Stimulated activated CD8-positive, alpha-beta memory T cell treated with anti-CD3 and anti-CD28 coated beads, Interleukin-2, amount 100 ng/mL, for 1 hour (primary cell): ENCODE results near the gene PTN.

Experiments
- DNase-seq, 2 donors: peaks; one replicate each; pipeline ENCODE4 v3.0.0-alpha.2; 2020; ENCODE audit warnings: low read depth in 2 of 2

The PTN gene, protein sequence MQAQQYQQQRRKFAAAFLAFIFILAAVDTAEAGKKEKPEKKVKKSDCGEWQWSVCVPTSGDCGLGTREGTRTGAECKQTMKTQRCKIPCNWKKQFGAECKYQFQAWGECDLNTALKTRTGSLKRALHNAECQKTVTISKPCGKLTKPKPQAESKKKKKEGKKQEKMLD

DNA sequence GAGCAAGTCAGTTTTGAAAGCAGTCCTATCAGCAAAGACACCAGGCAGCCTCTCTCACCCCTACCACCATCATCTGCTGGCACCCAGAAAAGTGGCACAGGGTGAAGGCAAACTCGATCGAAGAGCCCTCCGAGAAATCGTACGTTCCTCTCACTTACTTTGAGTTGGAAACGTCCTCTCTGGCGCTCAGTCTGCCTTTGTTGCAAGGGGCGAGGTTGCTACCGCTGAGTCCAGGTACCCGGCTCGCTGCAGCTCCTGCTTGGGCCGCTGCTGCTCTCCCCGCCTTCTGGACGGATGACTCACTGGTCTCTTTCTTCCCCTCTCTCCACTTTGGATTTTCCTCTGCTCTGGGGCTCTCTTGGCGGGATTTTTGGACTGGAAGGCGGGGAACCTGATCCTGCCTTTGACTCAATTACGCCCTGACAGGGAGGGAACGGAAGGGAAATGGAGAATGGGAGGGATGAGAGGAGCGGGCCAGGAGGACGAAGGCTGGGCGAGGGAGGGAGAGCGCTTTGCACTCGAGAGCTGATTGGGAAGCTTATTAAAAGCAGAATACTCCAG, at the start of gene PTN:
TSS of gene PTN (minus strand) at position 453 of the 561 bp plus-strand sequence. CDS start 88,760 bp downstream, outside the sequence.
- DNase-seq = no peak

- DNase-seq = no peak
These were observed 46.5 kb upstream of the PTN start for GRCh38 chr7:137390076-137390475.

- no peak for DNase-seq
These were observed 45.4 kb upstream of the PTN start for GRCh38 chr7:137388916-137389315.

DNA sequence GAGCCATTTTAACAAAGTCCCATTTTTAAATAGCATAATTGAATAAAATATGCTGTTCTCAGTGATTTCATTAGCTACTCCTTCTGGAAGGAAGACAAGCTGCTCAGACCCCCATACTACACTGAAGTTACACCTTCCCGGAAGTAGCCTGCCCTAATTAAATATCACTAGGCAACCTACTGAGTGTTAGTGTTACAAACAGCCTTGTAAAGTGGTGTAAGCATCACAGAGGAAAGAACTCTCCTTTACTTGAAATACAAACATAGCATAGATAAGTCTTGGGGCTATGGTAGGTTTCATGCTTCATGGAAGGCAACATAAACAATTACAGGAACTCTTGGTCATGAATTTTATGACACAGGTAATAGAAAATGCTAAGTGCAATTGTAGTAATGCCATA, 43.4 kb upstream of the PTN start:
- no peak for DNase-seq

DNA sequence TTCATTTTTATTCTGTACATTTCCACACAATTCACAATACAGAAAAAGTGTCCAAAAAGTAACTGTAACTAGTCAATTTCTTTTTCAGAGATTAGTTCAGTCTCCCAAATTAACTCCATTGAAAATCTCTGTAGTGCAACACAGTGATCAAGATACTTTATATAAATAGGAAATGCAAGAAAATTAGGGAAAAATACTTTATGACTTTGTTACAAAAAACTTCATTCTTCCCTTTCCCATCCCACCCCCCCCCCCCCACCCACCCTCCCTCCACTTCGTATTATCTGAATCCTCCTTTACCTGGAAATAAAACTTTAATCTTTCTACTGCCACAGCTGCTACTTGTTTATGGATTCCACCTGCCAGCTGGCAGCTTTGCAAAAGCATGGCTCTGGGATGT, 37.5 kb upstream of the PTN start:
- DNase-seq = no peak

GRCh38 chr7:137373507-137373906, 30.0 kb upstream of the PTN start:
- no peak for DNase-seq

DNA sequence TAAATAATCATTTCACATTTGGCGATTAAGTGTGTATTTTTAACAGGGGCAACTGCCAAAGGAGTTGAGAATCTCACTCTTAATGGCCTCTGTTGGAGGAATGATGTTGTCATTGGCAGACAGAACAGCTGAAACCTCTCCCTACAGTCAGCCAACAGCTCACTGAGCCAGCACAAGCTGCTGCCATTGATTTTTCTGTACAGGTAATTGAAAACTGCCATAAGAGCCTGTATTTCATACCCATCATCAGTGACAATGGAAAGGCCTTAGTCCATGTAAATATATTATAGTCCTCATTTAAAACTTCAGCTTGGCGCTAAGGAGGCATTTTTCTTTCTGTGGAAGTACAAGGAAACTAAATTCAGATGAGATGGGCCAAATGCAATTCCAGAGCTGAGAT, 28.1 kb upstream of the PTN start:
- no peak for DNase-seq

- DNase-seq = no peak
These were observed 23.5 kb upstream of the PTN start for GRCh38 chr7:137366995-137367394.

- no peak for DNase-seq
These were observed 20.1 kb upstream of the PTN start for GRCh38 chr7:137363683-137364082.

- no peak for DNase-seq
These were observed 16.6 kb upstream of the PTN start for GRCh38 chr7:137360087-137360679.

DNA sequence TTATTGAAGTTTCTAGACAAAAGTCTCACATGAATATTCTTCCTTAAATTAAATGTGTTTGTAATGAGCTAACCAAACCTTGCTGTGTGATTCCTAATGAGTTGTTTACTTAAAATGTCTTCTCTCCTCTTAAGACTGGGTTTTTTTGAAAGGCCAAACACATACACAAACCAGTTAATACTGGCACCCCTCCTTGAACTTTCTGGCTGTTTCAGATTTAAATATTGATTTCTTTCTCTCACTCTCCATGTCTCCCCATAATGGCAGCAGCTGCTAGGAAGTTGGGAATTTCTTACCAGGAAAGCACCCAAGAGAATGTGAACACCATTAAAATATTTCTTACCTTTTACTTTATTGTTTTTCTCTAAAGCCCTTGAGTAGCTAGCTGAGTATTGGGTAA, 11.4 kb upstream of the PTN start:
- DNase-seq = no peak

GRCh38 chr7:137354396-137354795, 10.9 kb upstream of the PTN start:
- no peak for DNase-seq

- no peak for DNase-seq
These were observed 8.4 kb upstream of the PTN start for GRCh38 chr7:137351941-137352340.

DNA sequence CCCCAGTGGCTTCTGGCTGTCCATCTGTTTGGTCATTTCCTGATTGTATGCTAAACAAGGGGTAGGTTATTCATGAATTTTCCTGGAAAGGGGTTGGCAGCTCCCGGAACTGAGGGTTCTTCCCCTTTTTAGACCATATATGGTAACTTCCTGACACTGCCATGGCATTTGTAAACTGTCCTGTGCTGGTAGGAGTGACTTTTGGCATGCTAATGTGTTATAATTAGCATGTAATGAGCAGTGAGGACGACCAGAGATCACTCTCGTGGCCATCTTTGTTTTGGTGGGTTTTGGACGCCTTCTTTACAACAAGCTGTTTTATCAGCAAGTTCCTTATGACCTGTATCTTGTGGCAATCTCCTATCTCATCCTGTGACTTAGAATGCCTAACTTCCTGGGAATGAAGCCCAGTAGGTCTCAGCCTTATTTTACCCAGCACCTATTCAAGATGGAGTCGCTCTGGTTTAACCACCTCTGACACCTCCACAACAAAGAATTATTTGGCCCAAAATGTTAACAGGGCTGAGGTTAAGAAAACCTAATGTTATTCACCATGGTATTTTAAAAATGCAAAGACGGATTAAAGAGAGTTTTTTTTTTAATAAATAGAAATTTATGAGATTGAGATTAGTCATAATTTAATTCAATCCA, 2.4 kb upstream of the PTN start:
- DNase-seq = no peak

GRCh38 chr7:137342828-137343261, 688 bp downstream of the PTN start:
- no peak for DNase-seq

DNA sequence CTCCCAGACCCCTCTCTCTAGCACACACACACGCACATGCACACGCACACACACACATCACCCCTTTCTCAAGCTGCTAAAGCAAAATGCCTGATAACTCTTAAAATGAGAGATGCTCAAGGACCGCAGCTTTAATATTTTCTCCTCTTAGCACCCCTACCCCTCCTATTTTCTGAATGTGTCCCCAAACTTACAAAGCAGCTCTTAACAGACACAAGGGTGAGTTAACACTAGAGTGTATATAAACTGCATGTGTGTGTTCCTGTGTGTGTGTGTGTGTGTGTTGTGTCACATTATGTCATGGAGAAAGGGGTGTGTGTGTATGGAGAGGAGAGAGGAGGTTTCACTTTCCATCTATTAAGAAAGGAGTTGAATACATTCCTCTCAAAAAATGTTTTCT, 1.3 kb downstream of the PTN start:
- DNase-seq = no peak

DNA sequence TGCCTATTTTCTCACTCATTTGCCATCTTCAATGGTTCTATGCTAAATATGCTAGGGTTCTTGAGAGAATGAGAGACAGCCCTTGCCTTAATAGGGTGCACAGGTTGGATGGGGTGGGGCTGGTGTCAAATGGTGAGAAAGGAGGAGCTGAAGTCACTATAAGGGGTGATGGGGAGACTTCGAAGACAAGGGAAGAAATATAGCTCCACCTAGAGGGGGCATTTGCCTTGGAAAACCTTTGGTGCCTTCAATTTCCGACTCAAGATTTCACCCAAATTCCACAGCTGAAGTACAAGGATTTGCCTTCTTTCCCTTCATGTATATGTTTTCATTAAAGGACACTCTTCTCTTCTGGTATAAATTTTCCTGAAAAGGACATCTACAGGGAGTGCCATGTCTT, 5.6 kb downstream of the PTN start:
- no peak for DNase-seq

DNA sequence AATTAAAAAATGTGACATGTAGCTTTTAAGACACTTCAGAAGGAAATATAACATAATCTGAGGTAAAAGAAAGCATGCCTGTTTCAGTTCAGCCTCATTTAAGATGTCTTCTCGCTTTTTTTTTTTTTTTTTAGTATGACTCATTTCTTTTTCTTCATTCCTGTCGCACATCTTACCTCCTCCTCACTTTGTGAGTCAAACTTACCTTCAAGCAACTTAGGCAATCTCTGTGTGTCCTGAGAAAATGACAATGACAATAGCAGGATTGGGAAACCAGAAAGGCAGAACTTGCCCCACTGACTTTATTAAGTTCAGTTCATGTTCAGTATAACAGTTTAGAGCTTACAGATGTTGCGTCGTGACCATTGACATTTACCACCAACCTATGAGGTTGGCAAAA, 7.7 kb downstream of the PTN start:
- DNase-seq = no peak

- no peak for DNase-seq
These were observed 12.2 kb downstream of the PTN start for GRCh38 chr7:137331378-137331777.

DNA sequence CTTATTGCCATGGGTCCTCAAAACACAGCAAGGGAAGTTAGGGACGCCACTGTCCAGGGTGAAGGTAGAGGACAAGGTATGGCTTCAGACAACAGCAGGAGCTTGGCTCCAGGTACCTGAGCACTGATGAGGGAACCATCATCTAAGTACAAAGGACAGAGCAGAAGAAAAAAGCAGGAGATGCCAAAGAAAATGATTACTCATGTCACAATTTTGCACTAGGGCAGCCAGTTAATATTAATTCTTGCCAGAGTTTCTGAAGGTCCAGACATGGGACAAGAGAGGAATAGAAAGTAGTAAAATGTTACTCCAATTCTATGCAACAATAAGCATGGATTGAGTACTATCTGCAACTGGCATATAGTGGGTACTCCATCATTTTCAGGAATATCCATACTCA, 14.1 kb downstream of the PTN start:
- DNase-seq = no peak

GRCh38 chr7:137328373-137329120, 15.0 kb downstream of the PTN start:
- no peak for DNase-seq

GRCh38 chr7:137325927-137326326, 17.6 kb downstream of the PTN start:
- DNase-seq = no peak
